C4-2B (cell line): ENCODE measurements around the gene MST1.
A peak's percentile ranks its signal among the peaks of the same experiment; 100 is the strongest.

Experiments used
- H3K27ac ChIP-seq: fragments of 450-650 bp; 2 replicates; pipeline ENCODE4 v1.5.1; 2017
- ZFX ChIP-seq: fragments of 450-650 bp; IDR thresholded peaks from 2 replicates; pipeline ENCODE4 v1.6.1; 2017
- TF ChIP-seq, protein P1 (sequence below): fragments of 450-650 bp; conservative IDR thresholded peaks from 2 replicates; pipeline ENCODE4 v1.5.1; 2017; ENCODE audit warnings: mild to moderate bottlenecking

Gene MST1

GRCh38 chr3:49721896-49722781 lies 32.9 kb upstream of the MST1 start:
- peak overlapping the region; percentile 94 for H3K27ac ChIP-seq
- TF ChIP-seq ZFX = no peak
- TF ChIP-seq, protein P1, sequence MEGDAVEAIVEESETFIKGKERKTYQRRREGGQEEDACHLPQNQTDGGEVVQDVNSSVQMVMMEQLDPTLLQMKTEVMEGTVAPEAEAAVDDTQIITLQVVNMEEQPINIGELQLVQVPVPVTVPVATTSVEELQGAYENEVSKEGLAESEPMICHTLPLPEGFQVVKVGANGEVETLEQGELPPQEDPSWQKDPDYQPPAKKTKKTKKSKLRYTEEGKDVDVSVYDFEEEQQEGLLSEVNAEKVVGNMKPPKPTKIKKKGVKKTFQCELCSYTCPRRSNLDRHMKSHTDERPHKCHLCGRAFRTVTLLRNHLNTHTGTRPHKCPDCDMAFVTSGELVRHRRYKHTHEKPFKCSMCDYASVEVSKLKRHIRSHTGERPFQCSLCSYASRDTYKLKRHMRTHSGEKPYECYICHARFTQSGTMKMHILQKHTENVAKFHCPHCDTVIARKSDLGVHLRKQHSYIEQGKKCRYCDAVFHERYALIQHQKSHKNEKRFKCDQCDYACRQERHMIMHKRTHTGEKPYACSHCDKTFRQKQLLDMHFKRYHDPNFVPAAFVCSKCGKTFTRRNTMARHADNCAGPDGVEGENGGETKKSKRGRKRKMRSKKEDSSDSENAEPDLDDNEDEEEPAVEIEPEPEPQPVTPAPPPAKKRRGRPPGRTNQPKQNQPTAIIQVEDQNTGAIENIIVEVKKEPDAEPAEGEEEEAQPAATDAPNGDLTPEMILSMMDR = no peak

GRCh38 chr3:49721596-49721895 lies 32.3 kb upstream of the MST1 start:
- H3K27ac ChIP-seq = no peak overlapping the region
- no peak for TF ChIP-seq ZFX
- TF ChIP-seq, protein P1 = no peak

DNA sequence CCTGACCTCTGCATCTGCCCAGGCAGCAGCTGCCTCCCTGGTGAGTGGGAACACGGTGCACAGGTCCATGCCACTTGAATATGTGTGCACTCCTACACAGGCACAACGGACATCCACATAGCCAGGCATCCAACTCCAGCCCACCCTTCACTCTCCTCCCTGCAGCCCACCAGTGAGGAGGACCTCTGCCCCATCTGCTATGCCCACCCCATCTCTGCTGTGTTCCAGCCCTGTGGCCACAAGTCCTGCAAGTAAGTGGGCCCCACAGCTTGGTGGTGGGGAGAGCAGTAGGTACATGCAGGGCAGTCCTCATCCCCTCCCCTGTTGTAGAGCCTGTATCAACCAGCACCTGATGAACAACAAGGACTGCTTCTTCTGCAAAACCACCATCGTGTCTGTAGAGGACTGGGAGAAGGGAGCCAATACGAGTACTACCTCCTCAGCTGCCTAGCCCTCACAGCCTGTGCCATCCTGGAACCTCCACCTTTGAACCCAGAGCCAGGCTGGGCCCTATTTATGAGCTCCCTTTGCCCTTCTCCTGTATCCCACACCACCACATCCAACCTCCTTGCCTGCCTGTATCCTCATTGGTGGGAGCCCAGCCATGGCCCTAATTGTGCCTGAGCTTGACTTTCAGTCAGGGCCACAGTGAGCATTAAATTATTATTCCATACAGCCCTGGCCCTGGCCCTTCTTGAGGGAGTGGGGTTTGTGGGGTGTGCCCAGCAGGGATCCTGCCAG lies 31.8 kb upstream of the MST1 start:
- TF ChIP-seq ZFX = no peak
- TF ChIP-seq, protein P1 = no peak
- H3K27ac ChIP-seq = no peak overlapping the region; the same call in 1 of the 2 replicates

- no peak for TF ChIP-seq ZFX
- TF ChIP-seq, protein P1 = no peak; the same call in 1 of the 2 replicates
- peak within 1 kb of the TSS; percentile 42 for H3K27ac ChIP-seq
Measured at GRCh38 chr3:49719214-49719884, 30.1 kb upstream of the MST1 start, which contains the start of gene AMIGO3. TSS of gene AMIGO3 (minus strand) at chr3:49719684. CDS start at chr3:49719465, 219 bp downstream.

DNA sequence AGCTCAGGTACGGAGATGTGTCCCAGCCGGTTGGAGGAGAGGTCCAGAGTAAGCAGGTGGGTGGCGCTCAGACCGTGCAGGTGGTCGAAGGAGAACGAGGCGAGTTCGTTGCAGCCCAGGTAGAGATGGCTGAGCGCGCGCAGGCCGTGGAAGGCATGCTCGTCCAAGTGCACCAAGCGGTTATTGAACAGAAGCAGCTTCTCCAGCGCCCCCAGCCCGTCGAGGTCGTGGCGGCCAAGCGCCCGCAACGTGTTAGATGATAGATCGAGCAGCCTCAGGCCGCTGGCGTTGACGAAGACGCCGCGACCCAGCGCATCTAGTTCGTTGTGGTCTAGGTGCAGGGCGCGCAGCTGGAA lies 29.6 kb upstream of the MST1 start:
- peak overlapping the region; percentile 42 for H3K27ac ChIP-seq
- TF ChIP-seq ZFX = no peak
- TF ChIP-seq, protein P1 = no peak

- H3K27ac ChIP-seq = no peak overlapping the region
- TF ChIP-seq ZFX = no peak
- TF ChIP-seq, protein P1 = no peak
Measured at GRCh38 chr3:49717959-49718857, 28.9 kb upstream of the MST1 start.
